Subcutaneous abdominal adipose tissue (tissue), 5 donors: Measurements from ENCODE around the gene SMIM22.

Experiments used
- H3K27ac ChIP-seq: one replicate; pipeline ENCODE4 v1.7.0; 2013; ENCODE audit warnings: low read depth, mild to moderate bottlenecking, inconsistent platforms, low read length, moderate library complexity
- H3K27me3 ChIP-seq, 5 donors: one replicate each; pipeline ENCODE4 v1.7.0; 2013; ENCODE audit warnings: low read length in 5 of 5, inconsistent platforms in 1 of 5; ENCODE audit not compliant: control insufficient read depth in 5 of 5, insufficient read depth in 4 of 5
- H3K36me3 ChIP-seq, 5 donors: one replicate each; pipeline ENCODE4 v1.7.0; 2013; ENCODE audit warnings: low read length in 5 of 5; ENCODE audit not compliant: control insufficient read depth in 5 of 5, insufficient read depth in 5 of 5
- H3K4me1 ChIP-seq, 5 donors: one replicate each; pipeline ENCODE4 v1.7.0; 2013; ENCODE audit warnings: low read length in 5 of 5, mild to moderate bottlenecking in 3 of 5, moderate library complexity in 1 of 5; ENCODE audit not compliant: control insufficient read depth in 5 of 5, insufficient read depth in 5 of 5
- H3K4me3 ChIP-seq, 5 donors: one replicate each; pipeline ENCODE4 v1.7.0; 2013; ENCODE audit warnings: low read length in 5 of 5, low read depth in 1 of 5
- H3K9ac ChIP-seq, 5 donors: one replicate each; pipeline ENCODE4 v1.7.0; 2013; ENCODE audit warnings: low read length in 5 of 5, mild to moderate bottlenecking in 4 of 5, moderate library complexity in 3 of 5
- H3K9me3 ChIP-seq, 5 donors: one replicate each; pipeline ENCODE4 v1.7.0; 2013; ENCODE audit warnings: low read length in 5 of 5; ENCODE audit not compliant: control insufficient read depth in 5 of 5
- donor health status: healthy.
- donor health status: healthy.
- donor health status: healthy.
- donor health status: healthy.
- donor health status: healthy.

The SMIM22 gene

DNA sequence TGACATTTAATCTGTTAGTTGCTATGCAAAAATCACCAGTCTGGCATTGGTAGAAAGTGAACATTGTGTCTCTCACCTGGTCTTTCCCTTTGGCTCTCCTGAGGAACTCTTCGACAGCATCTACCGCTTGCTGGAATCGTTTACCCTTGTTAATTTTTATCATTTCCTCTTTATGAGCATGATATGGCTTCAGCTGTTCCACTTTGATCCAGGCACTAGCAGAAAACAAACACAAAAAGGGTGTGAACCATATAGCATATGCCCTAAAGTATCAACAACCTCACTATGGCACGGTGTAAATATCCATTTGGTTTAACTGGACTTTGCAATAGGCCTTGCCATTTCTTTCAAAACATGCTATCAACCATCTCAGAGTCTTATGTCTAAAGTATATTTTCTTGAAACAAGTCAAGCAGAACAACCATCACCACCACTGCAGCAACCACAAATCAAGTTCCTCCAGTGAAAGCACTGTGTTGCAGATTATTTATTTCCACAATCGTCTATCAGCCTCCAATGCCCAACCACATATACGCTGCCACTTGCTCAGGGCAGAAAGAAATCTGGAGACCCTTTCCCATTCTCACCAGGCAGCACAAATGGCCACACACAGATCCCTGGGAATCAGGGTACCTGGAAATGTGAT lies 37.7 kb downstream of the SMIM22 start:
- no peaks in the 10 kb centered on the region for H3K27me3 ChIP-seq
- no peak overlapping the region for H3K9ac ChIP-seq
- H3K4me1 ChIP-seq, result peaks cover 0 to 4% (median 0%) of the 10 kb centered on the region in 5 donors
- H3K4me3 ChIP-seq, result no peak overlapping the region
- H3K36me3 ChIP-seq, result peaks cover 11 to 88% (median 66%) of the 10 kb centered on the region in 5 donors
- H3K27ac ChIP-seq, result no peak overlapping the region
- no peaks in the 10 kb centered on the region for H3K9me3 ChIP-seq

- Histone ChIP-seq H3K9me3 (no peaks in the 10 kb centered on the region), H3K27ac (no peak overlapping the region), H3K36me3 (peaks cover 11 to 89% (median 66%) of the 10 kb centered on the region in 5 donors), H3K4me1 (peaks cover 0 to 4% (median 0%) of the 10 kb centered on the region in 5 donors), H3K27me3 (no peaks in the 10 kb centered on the region), H3K9ac (no peak overlapping the region), H3K4me3 (no peak overlapping the region)
Measured at GRCh38 chr16:4833584-4833983, 38.4 kb downstream of the SMIM22 start.

DNA sequence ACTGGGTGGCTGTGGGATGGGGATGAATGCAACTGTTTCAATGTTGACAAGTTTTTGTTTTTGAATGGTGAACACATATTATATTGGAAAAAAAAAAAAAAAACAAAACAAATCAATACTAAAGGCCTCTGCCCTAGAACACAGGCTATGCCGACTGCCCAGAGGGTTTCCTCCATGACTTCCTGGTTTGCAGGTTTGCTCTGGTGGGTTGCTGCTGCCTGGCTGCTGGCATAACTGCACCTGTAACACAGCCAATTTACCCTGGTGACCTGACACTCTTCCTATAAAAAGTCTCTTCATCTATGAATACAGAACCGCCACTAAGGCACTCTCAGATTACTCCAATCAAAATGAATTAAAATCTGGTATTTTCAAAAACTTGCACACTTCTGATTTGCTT lies 41.6 kb downstream of the SMIM22 start:
- H3K9ac ChIP-seq, result no peak overlapping the region
- H3K9me3 ChIP-seq, result no peaks in the 10 kb centered on the region
- H3K4me3 ChIP-seq, result no peak overlapping the region
- H3K27me3 ChIP-seq, result no peaks in the 10 kb centered on the region
- peaks cover 0 to 4% (median 0%) of the 10 kb centered on the region in 5 donors for H3K4me1 ChIP-seq
- no peak overlapping the region for H3K27ac ChIP-seq
- peaks cover 29 to 89% (median 66%) of the 10 kb centered on the region in 5 donors for H3K36me3 ChIP-seq

- Histone ChIP-seq H3K36me3 (peaks cover 21 to 89% (median 63%) of the 10 kb centered on the region in 5 donors), H3K9ac (no peak overlapping the region), H3K27me3 (no peaks in the 10 kb centered on the region), H3K4me3 (no peak overlapping the region), H3K4me1 (peaks cover 0 to 4% (median 0%) of the 10 kb centered on the region in 5 donors), H3K27ac (no peak overlapping the region), H3K9me3 (no peaks in the 10 kb centered on the region)
Measured at GRCh38 chr16:4837733-4838501, 42.7 kb downstream of the SMIM22 start.

DNA sequence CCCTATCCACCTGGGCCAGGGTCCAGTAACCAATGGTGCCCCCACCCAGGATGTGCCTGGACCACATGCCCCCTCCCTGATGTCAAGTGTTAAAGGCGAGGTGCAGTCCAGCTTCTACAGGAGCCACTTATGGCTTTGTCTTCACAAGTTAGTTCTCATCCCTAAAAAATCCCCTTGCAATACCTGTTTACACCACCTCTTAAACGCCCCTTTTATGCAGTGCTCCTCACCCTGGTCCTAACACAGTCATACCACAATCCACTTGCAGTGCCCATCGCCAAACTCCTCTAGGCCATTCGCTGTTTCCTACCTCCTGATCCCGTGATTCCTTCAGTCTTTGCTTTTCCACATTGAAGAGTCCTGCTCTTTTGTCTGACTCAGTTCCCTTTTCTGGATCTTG lies 44.8 kb downstream of the SMIM22 start:
- H3K4me3 ChIP-seq, result no peak overlapping the region
- no peak overlapping the region for H3K9ac ChIP-seq
- H3K27me3 ChIP-seq, result no peaks in the 10 kb centered on the region
- peaks cover 0 to 3% (median 0%) of the 10 kb centered on the region in 5 donors for H3K4me1 ChIP-seq
- no peak overlapping the region for H3K27ac ChIP-seq
- no peaks in the 10 kb centered on the region for H3K9me3 ChIP-seq
- peaks cover 26 to 89% (median 74%) of the 10 kb centered on the region in 5 donors for H3K36me3 ChIP-seq

- H3K27ac ChIP-seq, result no peak overlapping the region
- no peaks in the 10 kb centered on the region for H3K9me3 ChIP-seq
- no peak overlapping the region for H3K4me3 ChIP-seq
- H3K4me1 ChIP-seq, result peaks cover 3 to 11% (median 7%) of the 10 kb centered on the region in 5 donors
- H3K9ac ChIP-seq, result no peak overlapping the region
- no peaks in the 10 kb centered on the region for H3K27me3 ChIP-seq
- peaks cover 26 to 81% (median 72%) of the 10 kb centered on the region in 5 donors for H3K36me3 ChIP-seq
Measured at GRCh38 chr16:4840984-4841383, 45.8 kb downstream of the SMIM22 start.
